Activated CD8-positive, alpha-beta memory T cell treated with anti-CD3 and anti-CD28 coated beads, Interleukin-2, amount 50 U/mL, for 24 hours (primary cell): ENCODE results near the gene EBP.
"Not testable (repeated sequence)": the region's sequence is repeated elsewhere in the genome, so short reads cannot be mapped to it uniquely, and the experiment has no call there.

Experiments
- DNase-seq: peaks from one replicate; pipeline ENCODE4 v3.0.0-alpha.2; 2020; ENCODE audit errors: extremely low read depth

EBP gene

GRCh38 chrX:48523682-48524081 is 2.1 kb downstream of the EBP start:
- no peak for DNase-seq

- DNase-seq, result not testable (repeated sequence)
Observed at GRCh38 chrX:48525853-48526252, 4.2 kb downstream of the EBP start.

- DNase-seq, result no peak
Observed at GRCh38 chrX:48530736-48531135, 9.1 kb downstream of the EBP start.

GRCh38 chrX:48531358-48531959 is 9.9 kb downstream of the EBP start:
- no peak for DNase-seq

- no peak for DNase-seq
Observed at GRCh38 chrX:48532161-48532560, 10.6 kb downstream of the EBP start.

- no peak for DNase-seq
Observed at GRCh38 chrX:48533165-48533564, 11.6 kb downstream of the EBP start.

DNA sequence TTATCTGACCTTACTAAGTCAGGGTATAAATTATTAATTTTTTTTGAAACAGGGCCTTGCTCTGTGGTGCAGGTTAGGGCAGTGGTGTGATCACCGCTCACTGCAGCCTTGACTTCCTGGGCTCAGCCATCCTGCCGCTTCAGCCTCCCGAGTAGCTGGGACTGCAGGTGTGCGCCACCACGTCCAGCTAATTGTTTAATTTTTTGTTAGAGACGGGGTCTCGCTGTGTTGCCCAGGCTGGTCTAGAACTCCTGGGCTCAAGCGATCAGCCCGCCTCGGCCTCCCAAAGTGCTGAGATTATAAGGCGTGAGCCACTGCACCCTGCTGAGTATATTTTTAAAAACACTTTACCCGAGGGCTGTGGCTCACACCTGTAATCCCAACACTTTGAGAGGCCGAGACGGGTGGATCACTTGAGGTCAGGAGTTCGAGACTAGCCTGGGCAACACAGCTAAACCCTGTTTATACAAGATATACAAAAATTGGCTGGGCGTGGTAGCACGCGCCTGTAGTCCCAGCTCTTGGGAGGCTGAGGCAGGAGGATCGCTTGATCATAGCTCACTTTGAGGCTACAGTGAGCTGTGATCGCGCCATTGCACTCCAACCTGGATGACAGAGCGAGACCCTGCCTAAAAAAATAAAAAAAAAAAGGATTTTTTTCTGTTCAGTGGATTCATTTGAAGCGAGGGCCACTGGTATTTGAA is 17.2 kb downstream of the EBP start:
- DNase-seq, result no peak

DNA sequence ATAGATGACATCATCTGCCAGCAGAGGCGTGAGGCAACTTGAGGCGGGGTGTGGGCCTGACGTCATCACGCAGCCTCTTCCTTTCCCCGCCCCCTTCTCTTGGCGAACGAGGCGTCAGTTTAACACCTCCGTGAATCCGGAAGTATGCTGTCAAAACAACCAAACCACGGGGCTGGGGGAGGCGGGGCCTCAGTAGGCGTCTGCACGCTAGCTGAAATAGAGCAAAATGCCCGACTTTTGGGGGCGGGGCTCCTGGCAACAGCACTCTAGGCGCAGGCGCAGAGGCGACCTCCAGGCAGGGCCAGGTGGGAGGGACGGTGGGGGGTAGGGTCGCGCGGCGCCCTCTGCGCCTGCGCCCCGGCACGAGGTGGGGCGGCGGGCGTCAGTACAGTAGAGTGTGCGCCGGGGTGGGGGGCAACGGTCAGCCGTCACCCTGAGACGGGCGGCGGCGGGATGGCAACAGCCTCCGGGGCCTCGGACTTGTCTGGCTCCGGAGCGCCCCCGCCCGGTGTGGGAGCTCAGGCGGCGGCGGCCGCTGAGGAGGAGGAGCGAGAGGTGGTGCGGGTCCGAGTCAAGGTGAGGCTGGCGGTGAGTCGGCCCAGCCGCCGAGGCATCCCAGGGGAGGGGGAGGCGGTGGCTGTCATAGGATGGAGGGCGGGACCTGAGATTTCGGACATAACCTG is 17.9 kb downstream of the EBP start, which contains the start of gene TBC1D25:
Gene TBC1D25, plus strand, starts transcription at position 370 of the 683 bp plus-strand sequence. Its CDS starts 84 bp downstream, at position 454.
- peak; percentile 91 for DNase-seq

DNA sequence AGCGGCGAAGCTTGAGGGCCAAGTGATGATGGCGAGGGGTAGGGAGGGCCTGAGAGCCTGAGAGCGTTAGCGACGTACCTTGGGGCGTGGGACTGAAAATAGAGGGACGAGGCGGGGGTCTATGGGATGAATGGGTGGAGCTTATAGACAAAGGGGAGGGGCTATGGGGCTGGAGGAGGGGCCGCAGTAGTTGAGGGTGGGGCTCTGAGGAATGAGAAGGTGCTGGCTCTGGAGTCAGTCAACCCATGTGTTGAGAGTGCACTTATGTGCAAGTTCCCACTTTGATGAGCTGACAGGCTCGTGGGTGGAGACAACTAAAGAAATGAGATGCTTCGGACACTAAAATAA is 18.4 kb downstream of the EBP start:
- DNase-seq, result peak; percentile 18

- DNase-seq, result no peak
Observed at GRCh38 chrX:48540480-48540879, 18.9 kb downstream of the EBP start.

- no peak for DNase-seq
Observed at GRCh38 chrX:48541140-48541814, 19.7 kb downstream of the EBP start.

DNA sequence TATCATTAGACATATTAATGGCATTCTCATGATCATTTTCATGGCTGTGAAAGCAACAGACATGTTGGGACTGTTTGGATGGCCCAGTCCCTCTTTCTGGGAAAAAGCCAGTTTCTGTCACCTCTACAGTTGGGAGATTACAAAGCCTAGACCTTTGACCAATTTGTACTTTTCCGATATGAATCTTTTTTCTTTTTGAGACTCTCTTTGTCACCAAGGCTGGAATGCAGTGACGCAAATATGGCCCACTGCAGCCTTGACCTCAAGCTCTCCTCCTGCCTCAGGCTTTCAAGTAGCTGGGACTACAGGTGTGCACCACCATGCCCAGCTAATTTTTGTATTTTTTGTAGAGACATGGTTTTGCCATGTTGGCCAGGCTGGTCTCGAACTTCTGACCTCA is 27.3 kb downstream of the EBP start:
- no peak for DNase-seq

DNA sequence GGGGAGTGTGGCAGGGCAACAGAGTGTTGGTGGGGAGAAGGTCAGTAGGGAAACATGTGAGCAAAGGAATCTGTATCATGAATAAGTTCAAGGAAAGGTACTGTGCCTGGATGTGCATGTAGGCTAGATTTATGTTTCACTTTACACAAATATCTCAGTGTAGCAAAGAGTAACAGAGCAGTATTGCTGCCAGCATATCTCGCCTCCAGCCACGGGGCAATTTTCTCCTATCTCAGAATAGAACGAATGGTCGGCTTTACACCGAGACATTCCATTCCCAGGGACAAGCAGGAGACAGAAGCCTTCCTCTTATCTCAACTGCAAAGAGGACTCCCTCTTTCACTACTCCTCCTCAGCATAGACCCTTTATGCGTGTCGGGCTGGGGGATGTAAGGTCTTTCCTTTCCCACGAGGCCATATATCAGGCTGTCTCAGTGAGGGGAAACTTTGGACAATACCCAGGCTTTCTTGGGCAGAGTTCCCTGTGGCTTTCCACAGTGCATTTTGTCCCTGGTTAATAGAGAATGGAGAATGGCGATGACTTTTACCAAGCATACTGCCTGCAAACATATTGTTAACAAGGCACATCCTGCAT is 34.2 kb downstream of the EBP start:
- not testable (repeated sequence) for DNase-seq

DNA sequence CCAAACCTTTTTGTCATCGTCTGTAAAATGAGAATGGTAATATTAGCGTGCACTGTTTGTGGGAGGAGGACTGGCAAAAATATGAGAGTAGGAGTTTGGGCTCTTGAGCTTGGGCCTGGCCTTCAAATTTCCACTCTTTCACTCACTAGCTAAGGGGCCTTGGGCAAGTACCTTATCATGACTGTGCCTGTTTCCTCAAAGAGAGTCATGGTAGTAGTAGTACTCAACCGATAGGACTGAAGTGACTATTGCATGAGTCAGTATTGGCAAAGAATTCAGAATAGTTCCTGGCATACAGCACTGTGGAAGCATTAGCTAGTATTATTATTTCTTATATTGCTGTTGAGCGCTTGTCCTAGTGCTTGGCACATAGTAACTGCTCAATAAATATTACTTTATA is 36.7 kb downstream of the EBP start:
- DNase-seq, result no peak

- no peak for DNase-seq
Observed at GRCh38 chrX:48559636-48560035, 38.0 kb downstream of the EBP start.

- DNase-seq, result no peak
Observed at GRCh38 chrX:48560056-48560455, 38.4 kb downstream of the EBP start.

- DNase-seq, result no peak
Observed at GRCh38 chrX:48560681-48561080, 39.1 kb downstream of the EBP start.

DNA sequence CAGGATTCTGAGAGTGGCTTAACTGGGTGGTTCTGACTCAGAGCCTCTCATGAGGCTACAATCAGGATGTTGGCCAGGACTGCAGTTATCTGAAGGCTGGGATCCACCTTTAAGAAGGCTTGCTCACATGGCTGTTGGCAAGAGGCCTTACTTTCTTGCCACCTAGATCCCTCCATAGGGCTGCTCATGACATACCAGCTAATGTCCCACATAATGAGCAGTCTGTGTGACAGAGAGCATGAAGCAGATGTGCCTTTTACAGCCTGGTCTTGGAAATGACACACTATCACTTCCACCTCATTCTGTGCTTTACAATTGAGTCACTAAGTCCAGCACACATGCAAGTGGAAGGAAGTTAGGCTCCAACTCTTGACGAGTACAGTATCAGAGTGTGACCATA is 48.4 kb downstream of the EBP start:
- no peak for DNase-seq

GRCh38 chrX:48573690-48574269 is 52.2 kb downstream of the EBP start:
- DNase-seq, result no peak

GRCh38 chrX:48574270-48575266 is 53.0 kb downstream of the EBP start, which contains the start of gene RBM3:
RBM3 (plus strand) TSS chrX:48574484; CDS start chrX:48575181, 697 bp downstream.
- peak; percentile 80 for DNase-seq
